AML-193 (cell line): ENCODE results near the gene PER2.
"Not testable (repeated sequence)": the region's sequence is repeated elsewhere in the genome, so short reads cannot be mapped to it uniquely, and the experiment has no call there.

Experiments
- DNase-seq, 2 experiments: peaks; one replicate each; lab custom pipeline; 2025; lab: John Stamatoyannopoulos, UW

Gene PER2

GRCh38 chr2:238286095-238286494, 2.3 kb downstream of the PER2 start:
- DNase-seq: no peak

DNA sequence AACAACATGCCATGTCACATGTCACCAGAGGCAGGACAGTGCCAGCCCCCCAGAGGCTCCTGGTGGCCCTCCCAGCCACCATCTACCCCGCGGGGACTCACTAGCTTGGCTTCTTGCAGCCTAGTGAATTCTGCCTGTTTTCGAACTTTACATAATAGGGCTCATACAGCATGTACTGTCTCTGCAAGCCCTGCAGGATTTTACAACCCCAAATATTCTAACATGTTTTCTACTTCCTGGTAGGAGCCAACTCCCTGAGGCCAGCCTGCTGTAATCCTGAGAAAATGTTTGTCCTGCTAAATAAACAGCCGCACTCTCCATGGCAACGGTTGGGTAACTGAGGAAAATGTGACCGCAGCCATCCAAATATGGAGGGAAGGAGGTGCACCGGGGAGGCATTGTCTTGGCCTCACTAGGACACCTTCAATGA, 2.7 kb downstream of the PER2 start:
- no peak for DNase-seq

DNA sequence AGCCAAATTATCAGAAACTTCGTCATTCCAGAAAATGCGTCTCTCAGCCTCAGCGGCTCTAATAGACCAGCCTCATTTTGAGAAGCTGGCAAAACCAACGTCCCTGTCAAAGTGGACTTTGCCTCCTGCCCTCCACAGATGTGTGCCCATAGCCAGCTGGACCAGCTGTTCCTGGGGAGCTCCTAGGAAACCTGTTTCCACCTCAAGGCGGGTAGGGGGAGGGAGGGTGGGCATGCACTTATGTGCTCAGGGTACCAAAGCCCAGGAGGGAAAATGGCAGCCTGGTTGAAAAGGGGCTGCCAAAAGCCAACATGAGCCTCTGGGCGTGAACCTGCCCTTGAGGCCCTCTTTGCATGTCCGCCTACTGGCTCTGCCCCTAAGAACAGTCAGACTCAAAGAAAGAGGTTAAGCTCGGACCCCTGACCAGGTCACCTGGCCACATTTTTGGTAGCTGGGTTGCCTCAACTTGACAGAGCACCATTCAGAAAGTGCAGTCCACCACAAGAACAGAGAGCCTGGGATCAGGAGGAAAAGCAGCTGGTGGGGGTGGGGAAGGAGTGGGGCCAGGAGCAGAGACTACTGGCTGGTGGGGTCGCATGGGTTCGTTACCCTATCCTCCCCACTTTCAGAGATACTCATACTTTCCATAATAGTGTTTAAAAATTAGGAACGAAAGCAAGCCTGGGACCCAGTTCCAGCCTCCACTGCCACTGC, 3.5 kb downstream of the PER2 start:
- no peak for DNase-seq

DNA sequence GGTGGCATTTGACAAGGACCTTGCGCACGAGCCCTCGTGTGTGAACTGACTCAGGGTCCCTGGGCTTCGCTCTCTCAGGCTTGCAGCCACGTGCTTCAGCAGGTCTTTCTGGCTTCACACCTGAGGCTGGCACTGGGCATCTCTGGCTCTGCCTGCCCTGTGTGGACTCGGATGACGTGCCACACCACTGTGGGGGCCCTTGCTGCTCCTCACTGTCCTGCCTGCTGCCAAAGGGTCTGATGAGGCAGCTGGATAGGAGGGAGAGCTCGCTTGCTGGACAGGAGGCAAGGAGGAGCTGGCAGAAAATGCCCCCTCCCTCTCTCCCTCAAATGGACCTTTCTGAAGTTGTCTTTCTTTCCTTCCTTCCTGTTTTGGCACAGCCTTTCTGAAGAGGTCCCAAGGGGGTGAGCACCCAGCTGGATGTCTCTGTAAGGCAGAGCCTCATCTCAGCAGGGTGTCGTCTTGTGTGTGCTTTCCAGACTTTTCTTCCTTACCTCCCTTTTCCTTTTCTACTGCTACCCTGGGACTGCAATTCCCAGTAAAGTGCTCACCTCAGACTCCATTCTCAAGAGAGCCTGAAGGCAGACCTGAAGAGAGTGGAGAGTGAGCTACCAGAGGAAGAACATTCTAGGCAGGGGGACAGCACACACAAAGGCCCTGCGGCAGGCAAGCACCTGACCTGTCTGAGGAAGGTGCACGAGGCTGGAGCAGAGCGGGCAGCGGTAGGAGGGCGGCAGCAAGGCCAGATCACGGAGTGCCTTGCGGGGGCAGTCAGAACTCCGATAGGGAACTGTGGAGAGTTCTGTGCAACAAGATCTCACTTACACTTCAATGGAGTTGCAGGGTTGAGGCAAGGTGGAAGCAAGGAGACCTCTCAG, 5.3 kb downstream of the PER2 start:
- DNase-seq: no peak

- DNase-seq: no peak
Observed at GRCh38 chr2:238281826-238282480, 6.5 kb downstream of the PER2 start.

DNA sequence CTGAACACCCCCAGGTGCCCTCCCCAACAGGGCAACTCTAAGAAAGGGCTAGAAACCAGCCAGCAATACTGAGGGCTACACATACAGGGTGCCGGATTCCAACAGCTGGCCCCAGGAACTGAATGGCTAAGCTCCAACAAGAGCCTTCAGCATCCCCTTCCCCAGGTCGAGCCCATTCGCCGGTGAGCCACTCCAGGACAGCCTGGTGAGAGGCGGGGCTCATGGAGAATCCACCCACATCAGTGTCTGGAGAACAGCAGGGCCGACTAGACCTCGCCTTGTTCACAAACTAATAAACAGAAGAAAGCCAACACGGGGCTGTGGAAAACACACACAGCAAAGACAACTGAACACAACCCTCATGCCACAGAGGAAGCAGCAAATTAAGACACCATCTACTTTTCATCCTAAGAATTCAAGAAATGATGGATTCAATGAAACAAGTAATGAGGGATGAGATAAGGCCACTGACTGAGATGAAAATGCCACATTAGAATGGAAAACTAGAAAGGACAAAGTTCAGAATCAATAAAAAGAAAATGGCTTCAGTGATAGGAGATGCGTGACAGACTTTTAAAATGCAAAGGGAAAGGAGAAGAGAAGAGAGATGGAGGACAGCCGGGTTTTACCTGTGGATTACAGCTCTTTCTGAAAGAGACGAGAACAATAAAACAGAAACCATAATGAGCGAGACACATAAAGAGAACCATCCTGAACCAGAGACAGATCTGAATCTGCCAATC, 8.2 kb downstream of the PER2 start:
- no peak for DNase-seq

DNA sequence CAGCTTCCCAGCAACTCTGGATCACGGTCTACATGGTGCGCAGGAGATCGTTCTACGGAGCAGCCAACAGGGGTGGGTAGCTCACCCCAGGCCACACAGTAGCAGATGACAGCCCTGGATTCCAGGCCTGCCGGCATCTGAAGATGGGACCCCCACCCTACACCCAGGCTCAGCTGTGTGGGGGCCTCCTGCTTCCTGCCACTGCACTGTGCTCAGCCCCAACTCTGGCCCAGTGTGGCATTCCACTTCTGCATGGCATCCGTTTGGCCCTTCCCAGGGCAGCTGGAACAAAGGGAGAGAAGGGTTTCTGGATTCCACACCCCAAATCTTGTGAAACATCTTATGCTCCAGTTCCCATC, 9.1 kb downstream of the PER2 start:
- no peak for DNase-seq

- no peak for DNase-seq
Observed at GRCh38 chr2:238278626-238279323, 9.6 kb downstream of the PER2 start.

- no peak for DNase-seq
Observed at GRCh38 chr2:238277695-238278094, 10.7 kb downstream of the PER2 start.

- no peak for DNase-seq
Observed at GRCh38 chr2:238274152-238274865, 14.1 kb downstream of the PER2 start.

GRCh38 chr2:238273433-238273832, 15.0 kb downstream of the PER2 start:
- not testable (repeated sequence) for DNase-seq

DNA sequence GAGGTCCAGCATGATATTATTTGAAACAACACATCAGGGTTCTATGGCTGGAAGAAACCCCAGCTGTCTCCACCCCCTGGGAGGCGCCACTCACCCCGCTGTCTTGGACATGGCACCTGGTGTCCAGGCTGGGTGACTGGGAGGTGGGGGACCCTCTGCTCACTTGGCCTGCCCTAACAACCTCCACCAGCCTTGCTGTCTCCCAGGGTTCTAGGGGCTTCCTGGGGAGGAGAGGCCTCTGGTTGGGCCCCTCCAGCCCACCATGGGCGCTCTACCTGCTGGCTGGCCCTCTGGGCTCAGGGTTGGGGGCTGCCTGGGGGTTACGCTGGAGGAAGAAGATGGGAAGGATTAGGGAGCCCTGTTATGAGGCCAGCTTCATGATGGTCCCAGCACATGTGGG, 16.3 kb downstream of the PER2 start:
- DNase-seq: no peak

GRCh38 chr2:238271686-238272085, 16.7 kb downstream of the PER2 start:
- not testable (repeated sequence) for DNase-seq

- no peak for DNase-seq
Observed at GRCh38 chr2:238271061-238271554, 17.3 kb downstream of the PER2 start.

DNA sequence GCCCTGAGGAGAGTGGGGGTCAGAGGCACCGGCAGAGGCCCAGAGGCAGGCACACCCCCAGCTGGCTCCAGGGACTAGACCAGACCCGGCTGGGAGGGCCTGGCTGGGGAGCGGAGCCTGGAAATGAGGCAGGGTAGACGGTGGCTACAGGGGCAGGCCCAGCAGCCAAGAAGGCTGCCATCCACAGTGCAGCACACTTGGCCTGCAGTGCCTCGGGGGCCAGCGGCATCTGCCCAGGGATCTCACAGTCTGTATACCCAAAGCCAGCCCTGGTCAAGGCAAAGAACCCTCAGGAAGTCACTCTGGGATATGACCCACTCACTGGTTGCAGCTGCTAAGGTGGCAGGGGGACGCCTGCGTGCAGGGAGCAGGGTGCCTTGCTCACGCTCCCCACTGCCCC, 17.8 kb downstream of the PER2 start:
- no peak for DNase-seq

- DNase-seq: no peak
Observed at GRCh38 chr2:238269741-238270140, 18.7 kb downstream of the PER2 start.

GRCh38 chr2:238267884-238268680, 20.3 kb downstream of the PER2 start:
- DNase-seq: no peak

DNA sequence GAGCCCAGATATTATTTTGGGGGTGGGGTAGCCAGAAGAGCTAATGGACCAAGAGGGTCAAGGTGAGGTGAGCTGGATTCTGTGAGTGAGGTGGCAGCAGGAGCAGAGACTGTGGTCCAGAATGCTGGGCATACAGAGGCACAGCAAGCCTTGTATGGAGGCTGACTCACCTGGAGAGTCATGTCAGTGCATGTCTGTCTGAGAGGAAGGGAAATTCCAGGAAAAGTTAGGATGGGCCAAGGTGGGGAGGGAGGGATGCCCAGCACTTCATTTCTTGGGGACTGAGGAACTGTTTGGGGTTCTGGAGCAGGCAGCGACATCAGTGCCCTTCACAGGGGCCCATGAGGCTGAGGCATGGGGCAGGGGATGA, 21.1 kb downstream of the PER2 start:
- no peak for DNase-seq

- DNase-seq: no peak
Observed at GRCh38 chr2:238265605-238266004, 22.8 kb downstream of the PER2 start.

DNA sequence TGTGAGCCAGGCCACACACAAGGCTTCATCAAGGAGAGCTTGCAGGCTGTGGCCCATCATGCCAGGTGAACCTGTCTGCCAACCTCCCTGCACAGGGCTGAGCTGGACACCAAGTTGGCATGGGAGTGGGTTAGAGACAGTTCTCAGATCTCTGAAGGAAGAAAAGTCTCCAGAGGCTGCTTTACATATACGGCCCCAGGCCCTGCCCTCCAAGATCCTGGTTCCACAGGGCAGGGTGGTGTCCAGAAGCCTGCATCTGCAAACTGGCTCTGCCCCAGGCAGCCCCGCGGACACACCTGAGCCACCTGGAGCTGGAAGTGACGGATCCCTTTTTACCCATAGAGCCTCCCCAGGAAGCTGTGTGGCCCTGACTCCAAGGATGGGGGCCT, 24.3 kb downstream of the PER2 start:
- DNase-seq: no peak
